HK-2 (cell line): ENCODE measurements around the gene RUNX3.
"Not testable (repeated sequence)": the region's sequence is repeated elsewhere in the genome, so short reads cannot be mapped to it uniquely, and the experiment has no call there.

Experiments
- DNase-seq: peaks from one replicate; pipeline ENCODE4 v3.0.0-alpha.2; 2018; ENCODE audit not compliant: unreplicated experiment

The RUNX3 gene

DNA sequence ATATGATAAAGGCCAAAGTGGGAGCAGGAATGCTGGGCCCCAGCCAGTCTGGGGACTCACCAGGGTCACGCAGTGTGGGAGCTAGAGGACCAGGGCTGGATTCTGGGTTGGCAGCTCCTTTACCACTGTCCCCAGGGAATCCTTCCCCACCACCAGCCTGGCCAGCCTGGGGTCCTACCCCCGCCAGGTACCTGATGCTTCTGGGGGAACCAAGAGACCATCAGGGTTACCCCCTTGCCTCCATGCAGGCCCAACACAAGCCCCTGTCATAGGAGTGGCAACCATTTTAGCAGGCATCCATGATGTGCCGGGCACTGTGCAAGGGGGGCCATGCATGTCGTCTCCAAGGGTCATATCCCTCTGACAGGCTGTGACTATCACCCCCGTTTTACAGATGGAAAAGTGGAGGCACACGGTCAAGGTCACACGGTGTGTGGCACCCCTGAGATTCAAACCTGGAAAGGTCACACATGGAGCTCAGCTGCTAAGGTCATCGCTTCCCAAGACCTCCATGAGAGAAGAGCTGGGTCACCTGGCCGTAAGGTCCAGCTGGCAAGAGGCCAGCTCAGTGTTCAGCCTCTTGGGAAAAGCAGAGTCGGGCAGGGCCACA lies 16.4 kb downstream of the RUNX3 start:
- DNase-seq: no peak

DNA sequence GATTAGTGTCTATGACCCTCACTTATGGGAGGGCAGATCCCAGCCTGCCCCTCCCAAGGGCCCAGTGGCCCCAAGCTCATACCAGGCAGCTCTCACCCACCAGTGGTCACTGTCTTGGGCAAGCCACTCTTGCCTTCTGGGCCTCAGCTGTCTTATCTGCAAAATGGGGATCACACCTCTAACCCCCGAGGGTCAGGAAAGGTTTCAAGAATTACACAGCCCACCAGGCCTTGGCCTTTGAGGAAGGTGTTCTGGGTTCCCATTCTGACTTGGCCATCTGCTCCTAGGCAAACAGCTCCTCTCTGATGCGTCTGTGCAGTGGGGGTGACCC lies 16.8 kb downstream of the RUNX3 start:
- no peak for DNase-seq

DNA sequence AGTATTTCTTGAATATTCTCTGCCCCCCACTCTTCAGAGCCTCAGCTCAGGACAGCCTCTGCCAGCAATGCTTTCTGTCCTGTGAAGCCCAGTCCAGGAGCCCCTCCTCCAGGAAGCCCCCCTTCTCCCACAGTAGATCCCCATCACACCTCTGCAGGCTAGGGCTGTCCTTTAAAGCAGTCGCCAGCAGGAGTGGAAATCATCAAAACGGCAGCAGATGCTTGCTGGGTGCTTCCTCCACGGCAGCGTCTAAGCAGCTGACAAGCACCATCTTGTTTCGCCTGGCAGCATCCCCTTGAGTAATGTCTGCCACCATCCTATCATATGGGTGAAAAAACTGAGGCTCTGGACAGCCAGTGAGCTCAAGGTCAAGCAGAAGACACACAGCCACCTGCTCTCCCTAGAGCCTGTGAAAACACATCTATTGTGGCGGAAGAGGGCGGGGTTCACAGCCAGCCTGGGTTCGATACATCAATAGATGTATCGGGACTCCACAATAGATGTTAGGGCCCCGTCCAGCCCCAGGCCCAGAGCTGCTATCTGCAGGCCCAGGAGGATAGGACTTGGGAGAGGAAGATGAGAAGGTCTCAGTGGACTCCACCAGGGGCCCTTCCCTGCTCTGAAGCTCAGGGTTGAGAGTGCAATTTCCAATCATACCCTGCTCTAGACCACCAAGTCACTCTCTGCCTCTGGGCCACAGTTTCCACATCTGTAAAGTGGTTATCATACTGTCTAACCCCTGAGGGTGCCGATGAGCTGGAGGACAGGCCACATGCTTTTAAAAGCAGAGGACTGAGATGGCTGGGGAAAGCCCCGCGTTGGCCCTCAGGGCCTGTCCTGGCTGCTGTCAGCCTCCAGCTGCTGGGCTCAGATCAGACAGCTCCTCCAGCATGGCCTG lies 17.5 kb downstream of the RUNX3 start:
- no peak for DNase-seq

DNA sequence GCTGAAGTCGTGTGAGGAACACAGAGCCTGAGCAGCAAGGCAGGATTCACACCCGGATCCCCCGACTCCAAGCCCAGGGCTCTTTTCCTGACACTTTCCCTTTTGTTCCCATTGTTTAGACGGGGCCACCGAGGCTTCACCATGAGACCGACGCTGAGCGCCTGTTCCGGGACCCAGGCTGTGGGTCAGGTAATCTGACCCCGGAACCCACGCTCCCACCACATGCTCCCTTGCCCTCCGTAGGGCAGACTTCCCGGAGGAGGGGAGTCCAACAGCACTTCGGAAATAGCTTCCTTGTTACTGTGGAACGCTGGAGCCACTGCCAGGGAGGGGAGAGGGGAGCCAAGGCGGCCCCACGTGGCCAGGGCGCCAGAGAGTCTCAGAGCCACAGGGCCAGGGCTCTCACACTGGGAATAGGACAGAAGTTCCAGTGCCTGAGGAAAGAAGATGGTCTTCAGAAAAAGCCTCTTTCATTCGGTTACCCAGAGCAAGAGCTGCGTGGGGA lies 18.4 kb downstream of the RUNX3 start:
- no peak for DNase-seq

DNA sequence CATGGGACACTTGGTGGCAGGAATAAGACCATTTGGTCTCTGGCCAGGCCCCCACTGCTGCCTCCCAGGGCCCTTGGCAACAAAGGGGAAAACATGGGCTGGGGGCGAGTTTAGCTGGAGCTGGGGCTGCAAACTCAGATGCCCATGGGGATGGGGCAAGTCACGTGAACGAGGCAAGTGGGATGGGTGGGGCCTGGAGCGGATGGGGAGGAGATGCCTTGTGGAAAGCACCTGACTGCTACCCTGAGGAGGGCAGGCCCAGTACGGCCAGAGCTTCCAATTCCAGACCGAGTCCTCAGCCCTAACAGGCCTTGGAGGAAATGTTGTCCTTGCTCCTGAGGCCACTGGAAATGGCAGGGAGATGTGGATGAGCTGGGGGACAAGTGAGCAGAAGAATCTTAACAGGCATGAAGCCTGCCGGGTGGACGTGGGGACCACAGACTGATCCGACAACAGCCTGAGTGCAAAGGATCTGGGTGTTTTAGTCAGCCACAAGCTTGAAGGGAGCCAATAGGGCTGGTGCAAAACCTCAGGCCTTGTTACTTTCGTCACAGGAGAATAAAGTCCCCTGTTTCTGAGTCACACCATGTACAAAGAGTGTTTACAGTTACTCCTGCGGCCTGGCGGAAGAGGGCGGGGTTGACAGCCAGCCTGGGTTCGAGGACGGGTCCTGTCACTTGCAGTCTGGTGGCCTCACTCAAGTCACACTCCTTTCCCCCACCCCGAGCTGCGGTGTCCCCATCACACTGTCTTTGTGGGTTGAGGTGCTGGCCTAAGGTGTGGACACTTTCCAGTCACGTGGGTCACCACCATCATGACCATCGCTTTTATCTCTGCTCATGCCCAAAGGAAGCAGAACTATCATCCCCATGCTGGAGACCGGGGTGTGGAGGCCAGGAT lies 19.1 kb downstream of the RUNX3 start:
- DNase-seq: no peak

DNA sequence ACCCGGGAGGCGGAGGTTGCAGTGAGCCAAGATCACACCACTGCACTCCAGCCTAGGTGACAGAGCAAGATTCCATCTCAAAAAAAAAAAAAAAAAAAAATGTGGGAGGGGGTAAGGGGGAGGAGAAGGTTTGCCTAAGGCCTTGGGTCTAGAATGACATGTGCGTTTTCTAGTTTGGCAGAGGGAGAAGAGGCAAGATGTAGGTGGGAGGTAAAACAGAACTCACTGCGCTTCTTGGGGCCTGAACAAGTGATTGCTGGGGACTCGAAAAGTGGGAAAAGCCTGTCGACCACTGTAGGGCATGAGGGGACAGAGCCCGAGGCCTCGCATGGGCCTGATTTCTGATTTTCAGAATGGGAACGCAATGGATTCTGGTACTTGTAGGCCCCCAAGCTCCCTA lies 19.9 kb downstream of the RUNX3 start:
- DNase-seq: no peak

DNA sequence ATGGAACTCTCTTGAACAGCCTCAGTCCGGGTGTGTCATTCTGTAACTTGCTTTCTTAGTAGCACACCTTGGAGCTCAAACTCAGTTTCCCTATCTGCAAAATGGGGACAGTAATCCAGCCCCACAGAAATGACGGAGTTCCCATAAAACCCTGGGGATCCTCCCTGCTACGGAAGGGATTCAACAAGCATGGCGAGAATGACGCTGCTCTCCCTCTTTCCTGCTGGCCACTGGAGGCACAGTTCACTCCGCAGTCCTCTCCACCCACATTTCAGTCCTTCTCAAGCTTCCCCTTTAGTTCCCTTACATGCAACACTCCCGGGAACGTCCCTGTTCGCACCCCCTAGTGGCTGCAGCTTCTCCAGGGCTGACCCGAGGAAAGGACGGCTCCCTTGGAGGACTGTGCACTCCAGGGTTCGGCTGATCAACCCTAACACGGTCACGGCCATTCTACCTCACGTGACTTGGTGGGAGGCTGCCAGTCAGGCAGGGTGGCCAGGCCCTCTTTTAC lies 20.6 kb downstream of the RUNX3 start:
- no peak for DNase-seq

DNA sequence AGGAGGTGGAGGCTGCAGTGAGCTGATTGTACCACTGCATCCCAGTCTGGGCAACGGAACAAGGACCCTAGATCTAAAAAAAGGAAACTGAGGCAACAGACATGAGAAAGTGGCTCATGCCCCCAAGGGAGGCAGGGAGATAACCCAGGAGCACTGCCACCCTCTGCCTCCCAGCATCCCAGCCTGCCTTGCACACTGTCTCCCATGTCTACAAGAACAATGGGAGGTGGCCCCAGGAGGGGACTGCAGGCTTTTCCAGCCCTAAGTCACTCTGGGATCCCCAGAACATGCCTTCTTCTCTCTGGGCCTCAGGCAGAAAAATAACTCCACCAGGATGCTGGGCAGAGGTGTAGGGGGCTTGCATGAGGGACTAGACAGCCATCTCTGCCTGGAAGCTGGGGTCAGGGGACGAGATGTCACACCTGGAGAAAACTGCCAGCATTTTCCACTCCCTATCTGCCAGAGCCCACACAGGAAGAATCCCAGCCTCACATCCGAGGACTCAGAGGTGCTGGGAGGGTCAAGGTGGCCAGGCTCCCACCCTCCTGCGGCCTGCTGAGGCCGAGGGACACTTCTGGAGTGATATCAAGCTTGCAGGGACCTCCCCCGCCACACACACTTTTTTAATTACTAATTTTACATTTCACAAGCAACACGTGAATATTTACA lies 21.4 kb downstream of the RUNX3 start:
- DNase-seq: no peak

DNA sequence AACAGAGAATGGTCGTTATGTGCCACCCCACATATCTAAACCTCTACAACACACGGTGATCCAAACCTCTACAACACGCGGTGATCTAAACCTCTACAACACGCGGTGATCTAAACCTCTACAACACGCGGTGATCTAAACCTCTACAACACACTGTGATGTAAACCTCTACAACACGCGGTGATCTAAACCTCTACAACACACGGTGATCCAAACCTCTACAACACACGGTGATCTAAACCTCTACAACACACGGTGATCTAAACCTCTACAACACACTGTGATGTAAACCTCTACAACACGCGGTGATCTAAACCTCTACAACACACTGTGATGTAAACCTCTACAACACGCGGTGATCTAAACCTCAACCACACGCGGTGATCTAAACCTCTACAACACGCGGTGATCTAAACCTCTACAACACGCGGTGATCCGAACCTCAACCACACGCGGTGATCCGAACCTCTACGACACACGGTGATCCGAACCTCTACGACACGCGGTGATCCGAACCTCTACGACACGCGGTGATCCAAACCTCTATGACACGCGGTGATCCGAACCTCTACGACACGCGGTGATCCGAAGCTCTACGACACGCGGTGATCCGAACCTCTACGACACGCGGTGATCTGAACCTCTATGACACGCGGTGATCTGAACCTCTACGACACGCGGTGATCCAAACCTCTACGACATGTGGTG lies 22.3 kb downstream of the RUNX3 start:
- not testable (repeated sequence) for DNase-seq

DNA sequence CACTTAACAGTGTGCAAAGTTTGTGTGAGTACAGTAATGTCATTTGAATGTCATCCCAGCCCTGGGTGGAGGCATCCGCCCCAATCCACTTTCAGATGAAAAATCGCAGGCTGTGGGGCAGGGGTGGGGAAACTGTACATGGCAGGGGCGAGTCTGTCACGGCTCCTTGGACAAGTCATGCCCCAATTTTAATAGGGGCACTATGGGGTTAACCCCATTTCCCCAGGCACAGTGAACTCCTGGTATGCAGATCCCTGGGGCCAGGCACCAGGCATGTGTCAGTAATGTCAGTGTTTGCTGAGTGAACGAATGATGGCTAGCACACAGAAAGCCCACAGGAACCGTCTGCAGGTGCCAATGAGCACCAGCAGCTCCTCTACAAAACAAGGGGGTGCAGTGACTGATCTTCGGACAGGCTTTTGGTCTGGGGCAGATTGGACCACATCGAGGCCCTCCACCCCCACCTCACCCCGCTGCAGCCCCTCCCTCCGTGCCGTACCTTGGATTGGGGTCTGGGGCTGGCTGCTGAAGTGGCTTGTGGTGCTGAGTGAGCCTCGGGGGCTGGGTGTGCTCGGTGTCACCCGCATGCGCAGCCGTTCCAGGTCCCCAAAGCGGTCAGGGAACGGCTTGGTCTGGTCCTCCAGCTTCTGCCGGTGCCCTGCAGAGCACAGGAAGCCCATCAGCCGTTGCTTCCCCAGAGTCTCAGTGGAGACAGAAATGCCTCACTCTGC lies 23.2 kb downstream of the RUNX3 start:
- DNase-seq: no peak

DNA sequence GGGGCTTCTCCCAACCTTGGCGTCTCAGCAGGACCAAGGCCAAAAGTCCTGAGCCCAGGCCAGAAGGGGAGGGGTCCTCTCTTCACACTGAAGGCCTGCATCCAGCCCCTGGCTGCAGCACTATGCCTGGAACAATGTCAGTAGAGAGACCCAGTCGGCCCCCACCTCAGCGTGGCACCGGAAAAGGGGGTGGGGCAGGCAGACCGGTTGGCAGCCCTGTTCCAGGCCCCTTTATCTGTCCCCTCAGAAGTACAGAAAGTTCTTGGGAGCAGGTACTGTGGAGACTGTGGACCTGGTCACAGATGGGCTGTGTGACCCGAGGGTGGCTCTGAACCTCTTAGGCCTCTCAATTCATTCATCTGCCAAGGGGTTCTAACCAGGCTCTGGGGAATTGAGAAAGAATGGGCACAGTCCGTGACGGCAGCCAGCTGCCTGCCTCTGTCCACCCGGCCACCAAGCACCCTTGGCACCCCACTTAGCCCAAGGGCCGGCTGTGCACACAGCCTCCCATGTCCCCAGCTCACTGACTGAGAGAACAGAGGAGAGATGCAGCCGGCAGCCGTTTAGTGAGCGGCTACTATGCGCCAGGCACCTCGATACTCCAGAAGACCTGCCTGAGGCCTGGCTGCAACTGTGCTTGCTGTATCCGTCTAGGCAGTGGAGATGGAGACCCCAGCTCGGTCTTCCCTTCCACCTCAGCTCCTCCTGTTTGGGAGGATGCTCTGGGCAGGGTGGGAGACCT lies 23.9 kb downstream of the RUNX3 start:
- DNase-seq: no peak

DNA sequence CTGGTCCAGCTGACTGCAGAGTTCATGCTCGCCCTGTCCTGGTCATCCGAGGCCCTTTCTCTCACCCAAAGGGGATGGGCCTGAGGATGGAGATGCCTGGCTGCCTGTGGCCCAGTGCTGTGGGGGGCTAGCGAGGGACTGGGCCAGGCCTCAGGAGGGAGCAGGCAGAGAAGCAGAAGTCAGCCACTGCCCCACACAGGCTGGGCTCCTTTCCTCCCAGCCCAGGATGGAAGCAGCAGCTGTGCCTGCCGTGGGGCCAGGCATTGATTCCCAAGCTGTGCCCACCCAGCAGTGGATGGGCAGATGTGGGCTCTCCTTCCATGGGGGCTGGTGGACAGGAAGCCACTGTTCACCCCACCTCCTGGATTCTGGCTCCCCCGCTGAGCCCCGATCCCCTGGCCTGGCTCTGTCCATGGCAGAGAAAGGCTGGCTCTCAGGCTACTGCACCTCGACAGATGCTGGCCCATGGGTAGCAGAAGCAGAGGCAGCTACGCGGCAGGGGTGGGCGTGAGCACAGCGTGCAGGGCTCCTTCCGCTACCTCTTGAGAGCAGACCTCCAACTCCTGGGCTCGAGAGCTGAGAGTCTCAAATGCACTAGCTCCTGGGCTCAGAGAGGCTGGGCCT lies 24.6 kb downstream of the RUNX3 start:
- DNase-seq: no peak

DNA sequence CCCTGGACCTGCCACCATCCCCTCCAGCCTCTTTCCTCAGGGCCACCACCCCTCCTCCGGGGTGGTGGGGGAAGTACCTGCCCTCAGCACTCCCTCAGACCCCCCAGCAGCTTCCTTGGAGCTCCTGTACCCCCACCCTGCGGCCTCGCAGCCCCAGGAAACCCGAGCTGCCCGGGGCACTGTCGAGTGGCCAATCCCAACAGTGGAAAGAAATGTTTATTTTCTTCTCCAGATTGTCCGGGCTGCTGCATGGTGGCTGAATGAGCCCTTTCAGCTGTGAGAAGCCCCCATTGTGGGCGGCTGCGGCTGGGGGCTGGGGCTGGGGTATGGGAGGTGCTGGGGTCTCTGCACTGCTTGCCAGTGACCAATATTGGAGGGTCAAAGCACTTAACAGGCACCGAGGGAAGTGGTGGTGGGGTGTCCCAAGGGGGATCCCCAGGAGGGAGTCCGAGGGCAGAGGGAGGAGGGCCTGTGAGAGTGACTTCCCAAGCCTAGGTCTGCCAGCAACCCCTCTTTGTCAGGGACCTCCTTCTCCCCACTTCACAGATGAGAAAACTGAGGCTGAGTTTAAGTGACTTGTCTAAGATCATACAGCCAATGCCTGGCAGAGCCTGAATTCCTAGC lies 25.2 kb downstream of the RUNX3 start:
- DNase-seq: no peak

DNA sequence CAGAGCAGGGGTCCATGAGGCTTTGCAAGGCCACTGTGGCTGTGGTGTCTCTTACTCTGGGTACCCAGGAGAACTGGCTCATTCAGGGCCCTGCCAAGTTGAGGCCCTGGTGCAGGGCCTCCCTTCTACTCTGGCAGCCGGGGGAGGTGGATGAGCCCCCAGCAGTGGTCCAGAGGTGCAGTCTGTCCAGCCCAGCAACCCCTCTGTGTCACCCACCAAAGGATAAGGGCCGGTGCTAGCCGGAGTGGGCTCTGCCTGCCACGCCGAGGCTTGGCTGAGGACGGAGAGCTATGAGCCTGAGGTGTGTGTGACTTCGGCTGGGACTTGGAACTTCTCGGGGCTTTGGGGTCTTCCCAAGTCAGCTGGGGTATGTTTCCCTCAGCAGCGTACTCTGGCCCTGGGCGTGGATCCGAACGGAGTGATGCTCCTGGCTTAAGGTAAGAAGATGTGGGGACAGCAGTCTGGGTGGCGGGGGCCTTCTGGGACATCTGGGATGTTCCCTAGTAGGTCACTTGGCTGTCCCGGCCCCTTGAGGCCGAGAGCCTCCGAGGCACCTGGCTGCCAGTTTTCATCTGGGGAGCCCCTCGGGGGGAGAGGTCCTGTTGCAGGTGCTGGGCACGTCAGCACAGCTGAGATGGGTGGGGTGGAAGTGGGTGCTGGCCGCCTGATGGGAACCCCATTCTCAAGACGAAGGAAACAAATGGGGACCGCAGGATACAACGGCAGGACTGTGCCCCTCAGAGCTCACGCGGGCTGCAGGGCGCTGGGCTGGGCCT lies 25.9 kb downstream of the RUNX3 start:
- no peak for DNase-seq

DNA sequence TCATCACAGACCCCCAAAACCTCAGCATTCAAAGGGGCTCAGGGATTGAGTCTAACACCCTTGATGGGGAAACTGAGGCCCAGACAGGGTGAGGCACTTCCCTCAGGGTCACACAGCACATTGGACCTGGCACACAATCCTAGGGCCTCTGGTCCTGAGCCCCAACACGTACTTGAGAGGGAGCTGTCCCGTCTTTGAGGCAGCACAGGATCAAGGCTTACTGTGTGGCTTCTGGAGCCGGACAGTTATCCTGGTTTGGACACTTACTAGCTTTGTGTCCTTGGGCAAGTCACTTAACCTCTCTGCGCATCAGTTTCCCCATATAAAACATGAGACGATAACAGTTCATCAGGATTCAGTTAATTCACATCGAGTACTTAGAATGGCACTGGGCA lies 26.5 kb downstream of the RUNX3 start:
- DNase-seq: no peak

DNA sequence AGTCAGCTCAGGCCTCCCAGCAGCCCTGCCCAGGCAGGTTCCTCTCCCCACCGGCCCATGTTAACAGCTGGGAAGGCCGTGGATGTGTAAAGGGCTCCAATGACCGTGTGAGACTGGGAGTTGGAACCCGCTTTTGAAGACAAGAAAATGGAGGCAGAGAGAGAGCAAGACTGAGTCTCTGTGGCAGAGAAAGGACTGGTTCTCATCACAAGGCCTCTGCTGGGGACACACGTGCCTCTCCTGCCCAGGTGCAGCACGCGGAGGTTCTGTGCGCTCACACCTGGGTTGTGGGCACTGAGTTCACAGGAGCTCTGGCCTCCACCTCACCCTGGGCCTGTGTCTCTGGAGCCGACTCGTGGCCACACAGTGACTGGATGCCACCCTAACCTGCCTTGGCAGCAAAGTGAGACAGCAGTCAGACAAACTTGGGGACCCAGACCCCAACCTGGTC lies 27.0 kb downstream of the RUNX3 start:
- DNase-seq: no peak

DNA sequence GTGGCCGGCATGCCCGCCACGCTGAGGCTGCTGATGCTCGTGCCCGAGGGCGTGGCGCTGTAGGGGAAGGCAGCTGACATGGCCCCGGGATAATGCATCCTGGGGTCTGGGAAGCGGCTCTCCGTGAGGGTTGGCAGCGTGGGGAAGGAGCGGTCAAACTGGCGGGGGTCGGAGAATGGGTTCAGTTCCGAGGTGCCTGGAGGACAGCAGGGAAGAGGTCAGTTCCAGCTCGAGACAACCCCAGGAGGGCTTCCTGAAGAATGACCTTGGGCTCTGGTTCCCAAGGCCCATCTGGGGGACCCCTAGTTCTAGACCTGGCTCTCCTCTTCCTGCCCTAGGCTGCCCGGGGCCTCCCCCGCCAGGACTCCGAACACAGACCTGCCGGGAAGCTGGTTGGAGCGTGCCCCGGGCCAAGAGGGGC lies 27.6 kb downstream of the RUNX3 start:
- no peak for DNase-seq
